GM18870 (cell line): Measurements from ENCODE around the gene A1BG.

Experiments
- ATAC-seq: cut with Tn5 transposase; IDR thresholded peaks from one replicate; pipeline ENCODE4 v1.9.1; 2021; ENCODE audit warnings: moderate library complexity; ENCODE audit not compliant: unreplicated experiment

The A1BG gene

DNA sequence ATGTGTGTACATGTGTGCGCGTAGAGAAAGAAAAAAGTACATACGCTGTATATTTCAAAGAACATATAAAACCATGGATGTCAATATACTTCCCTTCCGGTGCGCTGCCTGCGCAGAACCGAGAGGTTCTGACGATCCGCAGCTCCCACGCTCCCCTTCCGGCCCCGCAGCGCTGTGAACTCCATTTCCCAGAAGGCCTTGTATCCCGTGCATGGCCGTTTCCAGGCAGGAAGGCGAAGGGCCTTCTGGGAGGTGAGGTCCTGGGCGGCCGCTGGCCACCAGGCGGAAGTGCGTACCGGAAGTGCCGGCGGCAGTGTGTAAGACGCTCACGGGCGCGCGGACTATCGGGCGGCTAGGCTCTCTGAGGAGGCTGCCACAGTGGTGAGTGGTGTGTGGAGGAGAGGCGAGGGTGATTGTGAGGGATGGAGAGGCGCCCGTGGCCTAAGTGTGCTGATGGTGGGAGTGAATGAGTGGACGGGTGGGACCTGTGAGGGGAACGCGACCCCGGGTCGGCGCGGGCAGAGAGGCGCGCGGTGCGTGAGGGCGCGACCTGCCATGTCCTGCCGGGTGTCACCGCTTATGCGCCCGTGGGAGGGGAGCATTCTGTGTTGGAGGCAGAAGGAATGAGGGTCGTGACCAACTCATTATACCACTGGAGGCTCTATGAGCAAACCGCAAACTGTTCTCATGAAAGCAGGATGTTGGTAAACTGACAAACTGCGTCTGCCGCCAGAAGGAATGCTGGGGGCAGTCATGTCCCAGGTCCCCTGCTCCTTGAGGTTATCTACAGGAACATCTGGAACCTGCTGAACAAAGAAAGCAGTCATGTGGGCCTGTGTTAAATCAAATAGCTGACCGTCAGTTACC, 48.0 kb downstream of the A1BG start, which contains the start of gene ERVK3-1:
TSS of gene ERVK3-1 (plus strand) at position 313 of the 867 bp plus-strand sequence. CDS start 6,792 bp downstream, outside the sequence.
- peak; percentile 86 for ATAC-seq

DNA sequence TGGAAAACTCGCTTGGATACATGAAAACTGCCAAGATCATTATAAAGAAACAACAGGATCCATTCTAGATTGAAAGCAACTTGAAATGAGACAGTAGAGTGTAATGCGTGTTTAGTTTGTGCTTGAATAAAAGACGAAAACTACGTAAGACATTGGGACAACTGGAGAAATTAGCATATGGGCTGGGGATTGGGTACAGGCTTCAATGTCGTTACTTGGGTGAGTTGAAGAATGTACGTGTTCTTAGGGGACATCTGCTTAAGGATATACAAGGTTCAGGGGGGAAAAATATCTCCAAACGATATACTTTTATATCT, 48.6 kb downstream of the A1BG start:
- ATAC-seq: peak; percentile 16

DNA sequence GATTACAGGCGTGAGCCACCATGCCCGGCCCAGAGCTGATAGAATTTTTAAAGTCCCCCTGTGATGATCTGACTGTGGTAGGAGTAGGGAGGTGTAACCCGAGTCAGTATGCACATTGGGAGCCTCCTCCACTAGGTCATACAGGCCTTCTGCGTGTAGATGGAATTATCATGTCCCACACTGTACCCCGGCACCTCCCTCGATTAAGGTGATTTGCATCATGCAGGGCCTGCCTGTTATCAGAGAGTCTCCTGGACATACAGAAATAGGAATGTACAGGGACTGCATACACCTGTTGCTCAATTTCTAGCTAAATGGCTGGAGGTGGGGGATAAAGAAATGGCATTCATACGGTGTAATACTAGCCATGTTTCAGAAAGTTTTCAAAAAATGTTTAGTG, 49.0 kb downstream of the A1BG start:
- no peak for ATAC-seq

DNA sequence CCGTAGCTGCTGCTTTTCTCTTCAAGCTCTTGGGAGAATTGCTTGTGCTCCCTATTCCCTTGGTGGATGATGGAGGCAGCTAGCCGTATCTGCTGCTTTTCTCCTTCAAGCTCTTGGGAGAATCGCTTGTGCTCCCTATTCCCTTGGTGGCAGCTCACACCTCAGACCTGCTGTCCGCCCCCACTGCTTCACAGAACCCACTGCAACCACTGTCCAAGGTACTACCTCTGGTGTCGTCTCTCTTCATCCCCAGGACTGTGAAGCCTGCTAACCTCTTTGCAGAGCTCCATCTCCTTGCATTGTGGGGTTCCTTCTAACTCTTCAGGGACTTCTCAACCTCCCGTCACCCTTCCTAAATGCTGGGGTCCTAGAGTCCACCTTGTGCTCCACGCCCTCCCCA, 52.7 kb downstream of the A1BG start:
- no peak for ATAC-seq

DNA sequence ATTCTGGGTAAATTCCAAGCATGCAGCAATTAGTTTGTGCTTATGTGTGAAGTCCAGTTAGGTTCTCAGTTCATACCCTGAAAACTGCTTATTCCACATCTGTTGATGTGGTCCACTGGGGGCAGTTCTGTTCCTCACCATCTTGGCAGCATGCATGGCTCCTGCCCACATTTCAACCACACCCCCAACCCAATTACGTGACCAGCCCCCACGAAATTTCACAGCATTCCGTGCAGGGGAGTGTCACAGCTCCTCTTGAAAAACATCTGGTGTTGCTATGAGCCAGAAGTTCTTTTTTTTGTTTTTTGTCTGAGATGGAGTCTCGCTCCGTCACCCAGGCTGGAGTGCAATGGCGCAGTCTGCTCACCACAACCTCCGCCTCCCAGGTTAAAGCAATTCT, 57.2 kb downstream of the A1BG start:
- no peak for ATAC-seq
